Mesodermal cell (in vitro differentiated cells): ENCODE measurements around the gene HNF1B.

ENCODE experiments used
- H3K27ac ChIP-seq: 2 replicates; pipeline ENCODE4 v1.7.0; 2013; ENCODE audit warnings: mild to moderate bottlenecking, low read depth, low read length, moderate library complexity; ENCODE audit not compliant: severe bottlenecking
- H3K36me3 ChIP-seq: 2 replicates; pipeline ENCODE4 v1.7.1; 2013; ENCODE audit warnings: mild to moderate bottlenecking, low read length, moderate library complexity; ENCODE audit not compliant: control insufficient read depth, insufficient read depth
- H3K4me1 ChIP-seq: one replicate; pipeline ENCODE4 v1.7.1; 2013; ENCODE audit warnings: mild to moderate bottlenecking, low read length; ENCODE audit not compliant: insufficient read depth, control insufficient read depth, poor library complexity, severe bottlenecking
- H3K4me3 ChIP-seq: 2 replicates; pipeline ENCODE4 v1.7.0; 2013; ENCODE audit warnings: low read length, control low read depth, mild to moderate bottlenecking; ENCODE audit not compliant: insufficient read depth, poor library complexity, severe bottlenecking; ENCODE audit errors: extremely low read depth
- H3K9me3 ChIP-seq: 2 replicates; pipeline ENCODE4 v1.7.1; 2013; ENCODE audit warnings: mild to moderate bottlenecking, low read length, moderate library complexity; ENCODE audit not compliant: control insufficient read depth
- WGBS, 2 experiments: methylation state at CpG; one replicate each; pipeline ENCODE4 v1.1.5; 2013; ENCODE audit warnings: missing lambda C conversion rate in 2 of 2; ENCODE audit not compliant: insufficient coverage in 2 of 2; 5-methylcytosine and 5-hydroxymethylcytosine counted together

The HNF1B gene

DNA sequence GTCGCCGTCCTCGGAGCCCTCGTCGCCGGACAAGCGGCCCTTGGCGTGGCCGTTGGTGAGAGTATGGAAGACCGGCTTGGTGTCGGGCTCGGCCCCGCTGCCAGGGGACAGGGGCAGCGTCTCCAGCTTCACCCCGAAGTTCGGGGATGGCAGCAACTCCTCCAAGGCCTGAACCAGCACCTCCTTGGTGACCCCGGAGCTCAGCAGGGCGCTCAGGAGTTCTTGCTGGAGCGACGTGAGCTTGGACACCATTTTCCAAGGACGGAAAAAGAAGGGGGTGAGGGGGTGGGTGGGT is 279 bp downstream of the HNF1B start:
- no peak overlapping the region for H3K27ac ChIP-seq
- no peaks in the 10 kb centered on the region for H3K9me3 ChIP-seq
- WGBS, 2 experiments = 2 to 3% methylated on average over 6 to 9 of the region's 21 CpGs
- no peaks in the 10 kb centered on the region for H3K36me3 ChIP-seq
- peaks cover 24% of the 10 kb centered on the region for H3K4me1 ChIP-seq
- H3K4me3 ChIP-seq = peak overlapping the region; percentile 24

DNA sequence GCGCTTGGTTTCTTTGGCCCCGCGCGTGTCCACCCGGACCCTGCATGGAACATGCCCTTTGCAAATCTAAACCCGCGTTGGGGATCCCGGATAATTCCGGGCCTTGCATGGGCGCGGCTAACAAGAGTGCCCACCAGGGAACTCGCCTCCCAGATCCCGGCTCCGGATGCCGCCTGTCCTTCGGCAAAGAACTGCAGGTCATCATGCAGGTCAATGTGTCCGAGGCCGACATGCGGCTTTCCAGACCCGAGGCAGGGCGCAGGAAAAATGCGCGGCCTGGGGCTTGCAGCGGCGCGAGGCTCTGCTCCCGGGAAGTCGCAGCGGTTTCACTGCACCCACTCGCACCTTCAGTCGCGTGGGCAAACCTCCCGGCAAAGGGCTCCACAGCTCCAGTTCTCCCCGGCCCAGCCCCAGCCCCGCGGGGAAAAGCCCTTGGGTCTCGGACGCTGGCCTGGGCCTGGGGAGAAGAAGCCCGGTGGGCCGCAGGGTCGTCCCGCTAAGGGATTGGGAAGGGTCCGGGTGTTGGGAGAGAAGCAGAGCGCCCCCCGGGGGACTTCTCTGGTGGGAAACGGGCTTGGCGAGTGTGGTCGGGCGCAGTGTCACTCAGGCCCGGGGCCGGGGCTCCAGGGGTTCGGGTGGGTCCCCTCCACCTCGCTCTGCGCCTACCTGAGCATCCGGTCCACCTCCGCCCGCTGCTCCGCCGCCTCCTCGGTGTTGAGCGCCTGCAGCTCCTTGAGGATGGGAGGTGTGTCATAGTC is 805 bp downstream of the HNF1B start:
- Histone ChIP-seq H3K4me1 (peaks cover 24% of the 10 kb centered on the region), H3K4me3 (peak overlapping the region; percentile 24), H3K9me3 (no peaks in the 10 kb centered on the region), H3K36me3 (no peaks in the 10 kb centered on the region), H3K27ac (no peak overlapping the region)
- 0 to 1% methylated on average over 53 to 56 of the region's 61 CpGs for WGBS, 2 experiments

DNA sequence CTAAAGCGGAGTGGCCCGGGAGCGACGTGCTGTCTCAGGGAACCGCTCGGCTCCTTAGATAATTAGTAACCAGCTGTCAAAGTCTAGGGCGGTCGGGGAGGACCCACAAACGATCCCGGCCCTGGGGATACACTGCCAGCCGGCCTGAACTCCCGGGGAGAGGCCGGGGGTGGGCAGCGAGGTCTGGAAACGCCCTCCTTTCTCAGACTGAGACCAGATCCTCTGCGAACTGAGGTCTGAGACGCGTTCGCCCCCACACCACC is 1.3 kb downstream of the HNF1B start:
- H3K27ac ChIP-seq = no peak overlapping the region
- WGBS, 2 experiments = 0 to 1% methylated on average over 18 of the region's 19 CpGs
- no peaks in the 10 kb centered on the region for H3K9me3 ChIP-seq
- H3K4me1 ChIP-seq = peaks cover 28% of the 10 kb centered on the region
- H3K36me3 ChIP-seq = no peaks in the 10 kb centered on the region
- H3K4me3 ChIP-seq = peak overlapping the region; percentile 24

DNA sequence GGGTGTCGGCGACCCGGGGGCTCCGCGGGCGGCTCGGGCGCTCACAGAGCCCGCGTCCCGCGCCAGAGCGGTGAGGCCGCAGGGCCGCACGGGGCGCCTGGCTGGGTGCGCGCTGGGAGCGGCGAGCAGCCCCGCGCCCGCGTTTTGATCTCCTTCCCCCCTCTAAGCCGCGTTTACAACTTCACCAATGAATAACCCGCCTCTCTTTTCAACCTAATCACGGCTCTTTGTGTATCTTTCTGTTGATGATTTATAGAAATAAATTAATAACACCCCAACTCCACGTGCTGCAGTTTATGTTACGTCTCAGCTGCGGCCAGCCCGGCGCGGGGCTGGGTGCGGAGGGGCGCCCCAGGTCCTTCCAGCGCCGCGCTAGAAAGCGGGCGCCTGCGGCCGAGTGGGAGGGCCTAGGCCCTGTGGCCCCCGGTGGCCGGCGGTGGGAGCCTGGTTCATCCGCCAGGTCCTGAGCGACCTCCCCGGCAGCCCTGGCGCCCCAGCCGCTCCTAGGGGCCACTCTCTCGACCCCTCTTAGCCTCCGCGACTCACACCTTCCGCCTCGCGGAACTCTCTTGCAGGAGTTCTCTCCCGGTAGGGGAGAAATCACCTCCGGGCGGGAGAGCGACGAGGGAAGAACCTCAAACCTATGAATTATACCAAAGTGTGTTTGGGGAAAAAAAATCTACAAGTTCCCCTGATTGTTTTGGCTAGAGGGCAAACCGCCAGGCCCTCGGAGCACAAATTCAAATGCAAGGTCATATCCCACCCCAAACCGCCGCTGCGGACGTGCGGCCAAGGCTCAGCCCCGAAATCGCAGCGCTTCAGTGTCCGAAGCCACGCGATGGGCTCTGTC is 1.9 kb downstream of the HNF1B start:
- peak overlapping the region; percentile 24 for H3K4me3 ChIP-seq
- peaks cover 33% of the 10 kb centered on the region for H3K4me1 ChIP-seq
- 1% methylated on average over 35 to 40 of the region's 76 CpGs for WGBS, 2 experiments
- H3K36me3 ChIP-seq = no peaks in the 10 kb centered on the region
- no peaks in the 10 kb centered on the region for H3K9me3 ChIP-seq
- no peak overlapping the region for H3K27ac ChIP-seq

DNA sequence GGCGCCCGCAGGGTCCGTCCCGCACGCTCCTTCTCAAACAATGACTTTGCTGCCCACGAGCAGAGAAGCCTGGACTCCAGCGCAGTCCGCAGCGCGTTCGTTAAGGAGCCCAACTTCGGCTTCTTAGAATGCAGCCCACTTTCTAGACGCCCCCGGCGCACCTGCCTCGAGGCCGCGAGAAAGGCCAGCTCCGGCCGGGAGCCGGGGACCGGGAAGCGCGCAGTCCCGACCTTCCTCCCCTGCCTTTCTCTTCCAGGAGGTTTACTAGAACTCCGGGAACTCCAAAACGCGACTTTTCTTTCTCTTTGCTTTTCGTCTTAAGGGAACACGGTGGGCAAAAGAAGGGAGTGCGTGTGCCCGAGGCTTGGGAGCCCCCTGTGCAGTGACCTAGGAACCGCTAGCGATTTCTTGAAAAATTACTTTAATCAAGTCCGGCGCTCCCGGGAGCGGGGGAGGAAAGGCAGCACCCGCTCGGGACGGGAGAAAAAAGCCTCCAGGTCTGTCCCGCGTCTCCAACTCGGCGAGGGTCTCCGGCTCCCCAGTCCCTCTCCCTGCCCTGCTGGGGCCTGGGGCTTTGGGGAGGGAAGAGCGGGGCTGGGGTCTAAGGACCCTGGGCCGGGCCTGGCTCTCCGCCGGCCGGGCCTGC is 2.6 kb downstream of the HNF1B start:
- H3K4me1 ChIP-seq = peaks cover 33% of the 10 kb centered on the region
- WGBS, 2 experiments = 0 to 1% methylated on average over 30 to 41 of the region's 51 CpGs
- peak overlapping the region; percentile 23 for H3K4me3 ChIP-seq
- no peaks in the 10 kb centered on the region for H3K9me3 ChIP-seq
- no peaks in the 10 kb centered on the region for H3K36me3 ChIP-seq
- H3K27ac ChIP-seq = no peak overlapping the region

DNA sequence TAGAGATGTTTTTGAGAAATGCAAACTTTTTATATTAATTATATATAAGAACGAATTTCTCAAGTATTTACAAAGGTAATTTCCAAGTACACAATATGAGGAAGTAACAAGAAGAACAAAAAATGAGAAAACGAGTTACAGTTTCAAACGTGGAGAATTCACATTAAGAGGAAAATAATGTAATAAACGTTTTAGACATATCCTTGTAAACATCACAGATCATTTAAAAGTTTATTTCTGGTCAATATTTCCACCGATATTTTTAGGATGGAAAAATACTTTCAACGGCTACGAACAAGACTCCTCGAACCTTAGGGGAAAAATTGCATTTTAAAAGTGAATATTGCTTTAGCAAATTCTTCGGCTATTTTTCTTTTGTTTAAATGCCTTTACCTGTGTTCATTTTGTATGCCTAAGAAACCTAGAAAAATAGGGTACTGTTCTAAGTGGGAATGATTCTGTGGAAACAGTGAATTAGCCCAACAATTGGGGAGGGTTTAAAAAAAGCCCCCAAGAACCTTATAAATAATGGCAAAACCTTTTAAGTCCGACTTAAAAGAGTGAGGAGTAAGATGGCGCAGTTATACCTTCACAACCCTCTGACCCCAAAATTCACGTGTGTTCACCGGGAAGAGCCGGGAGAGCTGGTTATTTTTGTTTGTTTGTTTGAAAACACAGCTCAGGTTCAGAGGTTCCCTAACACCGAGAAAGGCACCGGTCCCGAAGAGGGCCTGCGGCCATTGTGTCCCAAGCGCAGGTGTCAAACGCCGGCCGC is 3.3 kb downstream of the HNF1B start:
- H3K9me3 ChIP-seq = no peaks in the 10 kb centered on the region
- 9 to 11% methylated on average over 9 to 13 of the region's 22 CpGs for WGBS, 2 experiments
- H3K27ac ChIP-seq = no peak overlapping the region
- H3K4me3 ChIP-seq = peak overlapping the region; percentile 23
- no peaks in the 10 kb centered on the region for H3K36me3 ChIP-seq
- H3K4me1 ChIP-seq = peaks cover 33% of the 10 kb centered on the region

DNA sequence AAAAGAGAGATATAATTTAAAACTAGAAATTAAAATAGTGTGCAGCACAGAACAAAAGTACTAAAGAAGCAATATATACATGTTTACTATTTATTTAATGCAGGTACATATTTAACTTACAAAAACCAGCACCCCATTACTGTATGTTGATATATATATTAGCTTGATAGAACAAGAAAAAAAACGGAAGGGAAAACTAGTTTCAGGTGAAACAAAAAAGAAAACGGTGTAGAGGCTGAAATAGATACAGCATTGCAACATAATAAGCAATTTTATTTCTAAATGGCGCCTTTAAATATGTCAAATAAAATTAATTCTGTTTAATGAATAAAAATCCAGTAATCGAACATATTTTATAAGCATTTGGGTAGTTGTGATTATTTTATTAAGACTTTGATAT is 3.9 kb downstream of the HNF1B start:
- Histone ChIP-seq H3K4me1 (peaks cover 33% of the 10 kb centered on the region), H3K9me3 (no peaks in the 10 kb centered on the region), H3K4me3 (no peak overlapping the region), H3K27ac (no peak overlapping the region), H3K36me3 (no peaks in the 10 kb centered on the region)
- WGBS, 2 experiments = no CpG with 5 or more reads among the region's 4 CpGs

DNA sequence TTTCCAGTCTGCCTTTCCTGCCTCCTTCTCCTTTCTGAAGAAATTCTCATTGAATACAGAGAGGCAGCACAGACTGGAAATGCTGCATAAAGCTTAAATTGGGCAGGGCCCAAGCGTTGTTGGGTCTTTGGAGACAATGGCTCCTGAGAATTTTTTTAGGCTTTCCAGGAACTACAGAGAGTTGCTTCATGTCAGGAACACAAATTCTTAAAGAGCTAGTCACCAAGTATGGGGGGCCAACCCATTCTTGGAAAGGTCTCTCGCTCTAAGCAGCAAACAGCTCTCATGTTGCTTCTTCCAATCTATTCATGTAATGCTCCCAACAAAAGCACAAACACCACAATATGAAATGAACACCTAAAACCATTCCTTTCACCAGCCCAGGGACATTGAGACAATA is 6.9 kb downstream of the HNF1B start:
- H3K4me3 ChIP-seq = no peak overlapping the region
- 37 to 63% methylated on average over 2 of the region's 2 CpGs for WGBS, 2 experiments

DNA sequence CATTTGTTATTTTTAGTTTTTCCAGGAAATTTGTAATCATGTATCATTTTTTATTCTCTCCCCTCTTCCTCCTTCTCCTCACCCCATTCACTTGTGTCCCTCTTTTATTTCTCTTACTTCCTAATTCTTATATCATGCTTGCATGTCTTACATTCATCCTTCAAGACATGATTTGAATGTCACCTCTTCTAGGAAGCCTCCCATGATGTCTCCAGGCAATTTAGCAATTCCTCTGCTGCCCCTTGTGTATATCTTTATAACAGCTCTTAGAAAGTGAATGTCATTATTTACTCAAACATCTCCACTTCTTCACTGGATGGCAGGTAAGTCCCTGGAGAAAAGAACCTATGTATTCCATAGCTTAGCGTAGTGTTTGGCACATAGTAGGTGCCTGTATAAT is 7.8 kb downstream of the HNF1B start:
- H3K9me3 ChIP-seq = no peaks in the 10 kb centered on the region
- H3K4me1 ChIP-seq = peaks cover 14% of the 10 kb centered on the region
- WGBS, 2 experiments = 82 to 100% methylated on average over 1 of the region's 1 CpG
- H3K27ac ChIP-seq = no peak overlapping the region
- H3K4me3 ChIP-seq = no peak overlapping the region
- no peaks in the 10 kb centered on the region for H3K36me3 ChIP-seq

More for the DNA sequence above, 6.9 kb downstream of the HNF1B start:
- Histone ChIP-seq H3K4me1 (peaks cover 15% of the 10 kb centered on the region), H3K9me3 (no peaks in the 10 kb centered on the region), H3K36me3 (no peaks in the 10 kb centered on the region), H3K27ac (no peak overlapping the region)

DNA sequence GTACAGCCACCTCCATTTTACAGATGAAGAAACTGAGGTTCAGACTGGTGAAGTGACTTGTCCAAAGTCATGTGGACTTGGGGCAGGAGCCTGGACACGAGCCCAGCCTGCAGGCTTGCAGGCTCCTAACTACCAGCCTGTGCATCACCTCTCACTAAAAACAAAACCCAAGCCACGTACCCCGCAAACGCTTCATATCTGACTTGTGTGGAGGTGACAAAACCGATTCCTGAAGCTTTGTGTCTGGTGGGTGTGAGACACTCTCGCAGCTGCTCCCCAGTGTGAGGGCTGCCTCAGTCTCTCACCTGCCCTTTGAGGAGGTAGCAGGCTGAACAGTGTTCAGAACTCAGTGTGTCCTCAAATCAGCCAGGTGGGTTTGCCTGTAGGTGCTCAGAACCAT is 8.4 kb downstream of the HNF1B start:
- H3K4me3 ChIP-seq = no peak overlapping the region
- peaks cover 9% of the 10 kb centered on the region for H3K4me1 ChIP-seq
- WGBS, 2 experiments = 52 to 95% methylated on average over 3 to 5 of the region's 6 CpGs
- no peaks in the 10 kb centered on the region for H3K36me3 ChIP-seq
- no peak overlapping the region for H3K27ac ChIP-seq
- no peaks in the 10 kb centered on the region for H3K9me3 ChIP-seq
